HepG2 (cell line): Measurements from ENCODE around the gene RABGAP1. TPM values are rescaled to one million over a fixed set of nuclear protein-coding genes. Genes with fewer than 3 reads are reported as not detected.

Source experiments
- ATAC-seq: fragments of 200-7000 bp; cut with Tn5 transposase; 3 replicates; pipeline ENCODE4 v1.9.1; 2020; ENCODE audit warnings: mild to moderate bottlenecking, moderate library complexity
- BruUV-seq: library from RNA; stranded (reverse); fragments of 400-500 nt; replicated peaks from 2 replicates; lab custom pipeline; 2021; lab: Mats Ljungman, UMichigan
- CTCF ChIA-PET: fragments of 300-600 bp; formaldehyde crosslinking; extraction: SDS; loops from one replicate; lab custom pipeline; 2021; ENCODE audit warnings: low total read pairs, inconsistent platforms, low intra/inter-chr PET ratio; lab: Yijun Ruan, JAX
- POLR2A ChIA-PET: fragments of 350-600 bp; sonication (Branson Sonifier 250); formaldehyde crosslinking; loops from one replicate; lab custom pipeline; 2020; ENCODE audit warnings: antibody characterized with exemption, inconsistent platforms; lab: Yijun Ruan, JAX
- DNase-seq: peaks from one replicate; pipeline ENCODE4 v3.0.0-alpha.2; 2015; ENCODE audit warnings: low spot score
- FAIRE-seq: peaks from 3 replicates; lab custom pipeline; 2011; peaks lifted over from hg19 to GRCh38; lab: Jason Lieb, UNC
- H2AFZ ChIP-seq: one replicate; pipeline ENCODE4 v1.6.1; 2011; ENCODE audit warnings: low read length, inconsistent platforms
- H3K27ac ChIP-seq: fragments of 300-600 bp; 3 replicates; pipeline ENCODE4 v1.8.0; 2011; ENCODE audit warnings: mixed run types, mild to moderate bottlenecking, mixed read lengths, low read length, inconsistent platforms; ENCODE audit not compliant: insufficient read depth; ENCODE audit errors: extremely low read length
- H3K27me3 ChIP-seq, 2 experiments: fragments of 200-600 bp in 1 of 2; 2 replicates in 1 of 2; 3 replicates in 1 of 2; pipeline versions ENCODE4 v1.6.0 to v1.8.0; 2011; ENCODE audit warnings: low read length in 2 of 2, mild to moderate bottlenecking in 2 of 2, moderate library complexity in 2 of 2, inconsistent platforms in 1 of 2; ENCODE audit not compliant: insufficient read depth in 2 of 2, control insufficient read depth in 1 of 2
- H3K36me3 ChIP-seq, 2 experiments: fragments of 200-600 bp in 1 of 2; replicated peaks in 1 of 2; 2 replicates in 1 of 2; 3 replicates in 1 of 2; pipeline versions ENCODE4 v1.5.1 to v1.8.0; 2011; ENCODE audit warnings: low read length in 2 of 2, inconsistent platforms in 1 of 2; ENCODE audit not compliant: insufficient read depth in 2 of 2, control insufficient read depth in 1 of 2
- H3K4me1 ChIP-seq: 2 replicates; pipeline ENCODE4 v1.5.1; 2012; ENCODE audit warnings: low read length, inconsistent platforms; ENCODE audit not compliant: insufficient read depth
- H3K4me2 ChIP-seq: 2 replicates; pipeline ENCODE4 v1.6.0; 2011; ENCODE audit warnings: low read depth, low read length, inconsistent platforms
- H3K4me3 ChIP-seq, 3 experiments: fragments of 200-600 bp in 1 of 3; sonication (generic), shearing (Covaris generic) in 1 of 3; replicated peaks in 1 of 3; 2 replicates each; pipeline ENCODE4 v1.5.1; 2011 to 2016; ENCODE audit warnings: low read length in 3 of 3, inconsistent platforms in 2 of 3, low read depth in 2 of 3, mild to moderate bottlenecking in 2 of 3, control low read depth in 1 of 3, mixed read lengths in 1 of 3; ENCODE audit not compliant: insufficient read depth in 1 of 3
- H3K79me2 ChIP-seq: one replicate; pipeline ENCODE4 v1.6.1; 2011; ENCODE audit warnings: low read length, inconsistent platforms; ENCODE audit not compliant: insufficient read depth
- H3K9ac ChIP-seq: 2 replicates; pipeline ENCODE4 v1.6.0; 2011; ENCODE audit warnings: mild to moderate bottlenecking, low read depth, low read length, inconsistent platforms; ENCODE audit not compliant: insufficient read depth
- H3K9me3 ChIP-seq: 2 replicates; pipeline ENCODE4 v1.5.1; 2012; ENCODE audit warnings: mild to moderate bottlenecking, low read length
- H4K20me1 ChIP-seq: 2 replicates; pipeline ENCODE4 v1.6.0; 2011; ENCODE audit warnings: inconsistent platforms, mild to moderate bottlenecking, low read length, moderate library complexity; ENCODE audit not compliant: insufficient read depth
- ATF7 ChIP-seq, 2 experiments: fragments of 450-650 bp in 1 of 2; sonication (generic) in 1 of 2; formaldehyde crosslinking in 1 of 2; IDR thresholded peaks; 2 replicates each; pipeline versions ENCODE4 v1.4.0 to v1.6.1; 2016 to 2020; ENCODE audit warnings: antibody characterized with exemption in 1 of 2, mild to moderate bottlenecking in 1 of 2, missing genetic modification reagents in 1 of 2
- HNF4G ChIP-seq, 2 experiments: sonication (generic) in 1 of 2; formaldehyde crosslinking in 1 of 2; IDR thresholded peaks; 2 replicates each; pipeline versions ENCODE4 v1.4.0 to v1.6.1; 2011 to 2020; ENCODE audit warnings: borderline replicate concordance in 2 of 2, low read depth in 2 of 2, mild to moderate bottlenecking in 2 of 2, low read length in 1 of 2, missing genetic modification reagents in 1 of 2, moderate library complexity in 1 of 2
- RBM22 ChIP-seq: fragments of 200-400 bp; formaldehyde crosslinking; optimal IDR thresholded peaks from 2 replicates; pipeline ENCODE3; 2017; ENCODE audit warnings: mild to moderate bottlenecking, low read length, moderate library complexity
- RFXAP ChIP-seq: sonication (generic); formaldehyde crosslinking; IDR thresholded peaks from 2 replicates; pipeline ENCODE4 v1.4.0; 2020; ENCODE audit warnings: missing genetic modification reagents, borderline replicate concordance
- STAG1 ChIP-seq: sonication (generic); formaldehyde crosslinking; IDR thresholded peaks from 2 replicates; pipeline ENCODE4 v1.4.0; 2020; ENCODE audit warnings: missing genetic modification reagents
- WGBS: methylation state at CpG from one replicate; pipeline ENCODE4 v1.1.6; 2017; ENCODE audit warnings: low lambda C conversion rate; 5-methylcytosine and 5-hydroxymethylcytosine counted together
- in situ Hi-C: cut with HindIII; loops from 2 replicates; pipeline ENCODE4 v1.10.0; 2017; ENCODE audit warnings: low pct_unique_long_range_greater_than_20kb; ENCODE audit not compliant: extremely low pct_ligation_motif_present
- intact Hi-C: fragments of 100-400 bp; cut with micrococcal nuclease; formaldehyde crosslinking; loops from one replicate; pipeline ENCODE4 v1.10.0; 2022; ENCODE audit not compliant: unreplicated experiment
- polyA plus RNA-seq, 8 experiments: library from polyadenylated mRNA; depleted of rRNA in 3 of 8; stranded (reverse) in 7 of 8; unstranded in 1 of 8; fragments of >200 nt; fragmentation: Illumina TruSeq in 4 of 8; extraction: Trizol in 4 of 8; gene quantifications; 2 replicates each; pipeline versions ENCODE4 v1.2.1 to v1.2.3, GENCODE V29; 2011 to 2016; ENCODE audit warnings: low read depth in 4 of 8, missing spikeins in 1 of 8, mixed read lengths in 1 of 8; ENCODE audit not compliant: insufficient read depth in 1 of 8
- total RNA-seq, 5 experiments: library from RNA; depleted of rRNA; stranded (reverse); fragments of >200 nt; fragmentation: Illumina TruSeq; extraction: Trizol; gene quantifications; 2 replicates each; pipeline ENCODE4 v1.2.3, GENCODE V29; 2016; ENCODE audit warnings: low read depth in 1 of 5
- TF ChIP-seq, protein P1 (sequence below): sonication (generic); formaldehyde crosslinking; IDR thresholded peaks from 2 replicates; pipeline ENCODE4 v1.5.0; 2020; ENCODE audit warnings: mild to moderate bottlenecking, missing genetic modification reagents, moderate library complexity

RABGAP1 gene
- total and polyA plus RNA-seq, 2 of the 13 experiments (the other 11 are each of a cell fraction or from before 2014, with no cell fraction given) = 19.1 to 19.3 TPM

DNA sequence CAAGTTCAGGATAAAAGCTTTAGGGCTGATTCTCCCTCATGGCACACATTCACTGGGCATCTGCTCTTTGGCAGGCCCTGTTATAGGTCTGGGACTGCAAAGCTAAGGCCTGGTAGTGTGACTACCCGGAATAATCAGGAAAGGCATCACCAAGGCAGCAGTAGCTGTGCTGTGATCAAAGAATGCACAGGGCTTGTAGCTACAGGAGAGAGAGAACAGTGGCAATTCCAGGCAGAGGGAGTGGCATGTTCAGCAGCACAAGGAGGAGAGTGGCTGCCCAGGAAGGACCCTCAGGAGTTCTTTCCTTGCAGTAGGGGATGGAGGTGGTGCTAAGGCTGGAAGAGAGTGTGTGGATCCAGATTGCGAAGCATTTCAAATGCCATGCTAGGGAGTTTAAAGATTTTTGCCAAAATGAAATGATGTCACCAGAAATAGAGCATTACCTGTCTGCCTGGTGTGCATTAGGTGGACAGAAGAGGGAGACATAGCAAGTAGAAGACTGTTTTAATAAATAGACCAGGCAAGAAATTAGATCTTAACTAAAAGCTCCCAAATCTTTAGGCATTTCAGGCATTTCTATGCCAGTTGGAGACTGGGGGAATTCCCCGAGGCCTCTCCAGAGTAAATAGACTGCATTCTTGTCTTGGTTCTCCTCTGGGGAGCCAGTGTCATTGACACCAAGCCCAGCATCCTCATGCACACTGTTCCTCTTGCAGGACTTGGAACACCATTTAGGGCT is 161.7 kb downstream of the RABGAP1 start (continued):
- TF ChIP-seq, protein P1, sequence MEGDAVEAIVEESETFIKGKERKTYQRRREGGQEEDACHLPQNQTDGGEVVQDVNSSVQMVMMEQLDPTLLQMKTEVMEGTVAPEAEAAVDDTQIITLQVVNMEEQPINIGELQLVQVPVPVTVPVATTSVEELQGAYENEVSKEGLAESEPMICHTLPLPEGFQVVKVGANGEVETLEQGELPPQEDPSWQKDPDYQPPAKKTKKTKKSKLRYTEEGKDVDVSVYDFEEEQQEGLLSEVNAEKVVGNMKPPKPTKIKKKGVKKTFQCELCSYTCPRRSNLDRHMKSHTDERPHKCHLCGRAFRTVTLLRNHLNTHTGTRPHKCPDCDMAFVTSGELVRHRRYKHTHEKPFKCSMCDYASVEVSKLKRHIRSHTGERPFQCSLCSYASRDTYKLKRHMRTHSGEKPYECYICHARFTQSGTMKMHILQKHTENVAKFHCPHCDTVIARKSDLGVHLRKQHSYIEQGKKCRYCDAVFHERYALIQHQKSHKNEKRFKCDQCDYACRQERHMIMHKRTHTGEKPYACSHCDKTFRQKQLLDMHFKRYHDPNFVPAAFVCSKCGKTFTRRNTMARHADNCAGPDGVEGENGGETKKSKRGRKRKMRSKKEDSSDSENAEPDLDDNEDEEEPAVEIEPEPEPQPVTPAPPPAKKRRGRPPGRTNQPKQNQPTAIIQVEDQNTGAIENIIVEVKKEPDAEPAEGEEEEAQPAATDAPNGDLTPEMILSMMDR = peak; percentile 37
- TF ChIP-seq RFXAP (CRISPR knock-in tag) (no peak), STAG1 (CRISPR knock-in tag) (peak; percentile 27; the same call in 1 of the 2 replicates), ATF7 (IDR thresholded peaks at IDR 0.05) (peak; percentile 43; the same call in 1 of the 2 replicates), ATF7 (CRISPR knock-in tag; IDR thresholded peaks at IDR 0.05) (no peak)

DNA sequence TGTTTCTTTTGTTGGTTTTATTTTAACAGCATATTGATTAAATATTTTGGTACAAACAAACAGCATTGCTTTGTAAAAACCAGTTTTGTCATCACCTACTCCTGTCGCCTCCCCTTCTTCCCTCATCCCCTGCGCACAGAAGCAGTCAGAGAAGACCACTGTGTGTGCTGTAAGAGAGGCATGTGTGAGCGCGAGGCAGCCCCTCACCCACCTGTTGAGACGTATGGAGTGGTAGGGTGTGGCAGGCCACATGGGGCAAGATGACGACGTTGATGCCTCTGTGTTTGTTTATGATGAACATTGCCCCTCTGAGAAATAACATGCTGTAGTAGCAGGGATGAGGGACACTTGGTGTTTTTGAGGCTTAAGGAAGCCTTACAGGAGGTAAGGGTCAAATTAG is 164.0 kb downstream of the RABGAP1 start:
- 88% methylated on average over 7 of the region's 7 CpGs for WGBS
- in situ Hi-C loops = no loop called here

More for the DNA sequence above, 164.0 kb downstream of the RABGAP1 start:
- ChIA-PET POLR2A (no interaction called here), CTCF (no interaction called here)
- peak; percentile 37 for TF ChIP-seq RBM22
- TF ChIP-seq HNF4G (IDR thresholded peaks at IDR 0.05; ENCODE audit: borderline replicate concordance, low read depth, low read length) = no peak
- no peak for TF ChIP-seq HNF4G (CRISPR knock-in tag; IDR thresholded peaks at IDR 0.05; ENCODE audit: borderline replicate concordance, low read depth)
- Histone ChIP-seq H3K36me3 (peaks cover 13 to 56% of the 10 kb centered on the region in 2 experiments; a peak in 4 of 5 replicates), H4K20me1 (no peaks in the 10 kb centered on the region), H3K9ac (no peak overlapping the region), H3K4me3 (no peak overlapping the region), H2AFZ (no peak overlapping the region), H3K79me2 (no peaks in the 10 kb centered on the region), H3K27ac (no peak overlapping the region), H3K9me3 (no peaks in the 10 kb centered on the region), H3K27me3 (no peaks in the 10 kb centered on the region), H3K4me2 (no peak overlapping the region), H3K4me1 (peaks cover 29% of the 10 kb centered on the region)
- FAIRE-seq (no peak), DNase-seq (no peak), ATAC-seq (no peak)
- no TSS peak for BruUV-seq
- intact Hi-C loops = loop anchor here (5.0 to 10.0 kb wide), 2 partner anchors 60 to 242 kb away; no protein-coding TSS in a partner anchor
